SIG-M5 (cell line): Measurements from ENCODE around the gene NIPSNAP2.
"Not testable (repeated sequence)": the region's sequence is repeated elsewhere in the genome, so short reads cannot be mapped to it uniquely, and the experiment has no call there.

ENCODE experiments used
- DNase-seq: peaks from one replicate; lab custom pipeline; 2025; lab: John Stamatoyannopoulos, UW

NIPSNAP2 gene

DNA sequence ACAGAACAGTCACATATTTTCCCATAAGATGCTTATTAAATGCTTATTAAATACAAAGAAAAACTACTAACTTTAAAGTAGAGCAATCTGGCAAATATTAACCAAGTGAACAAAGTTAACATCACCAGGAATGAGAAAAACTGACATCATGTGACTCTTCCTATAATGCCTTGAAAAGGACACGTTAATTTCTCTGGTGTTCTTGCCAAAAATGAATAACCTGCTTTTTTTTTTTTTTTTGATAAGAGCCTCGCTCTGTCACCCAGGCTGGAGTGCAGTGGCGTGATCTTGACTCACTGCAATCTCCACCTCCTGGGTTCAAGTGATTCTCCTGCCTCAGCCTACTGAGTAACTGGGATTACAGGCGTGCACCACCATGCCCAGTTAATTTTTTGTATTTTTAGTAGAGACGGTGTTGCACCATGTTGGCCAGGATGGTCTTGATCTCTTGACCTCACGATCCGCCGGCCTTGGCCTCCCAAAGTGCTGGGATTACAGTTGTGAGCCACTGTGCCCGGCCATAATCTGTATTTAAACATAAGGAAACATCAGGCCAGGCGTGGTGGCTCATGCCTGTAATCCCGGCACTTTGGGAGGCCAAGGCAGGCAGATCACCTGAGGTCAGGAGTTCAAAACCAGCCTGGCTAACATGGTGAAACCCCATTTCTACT is 83.2 kb downstream of the NIPSNAP2 start:
- not testable (repeated sequence) for DNase-seq

DNA sequence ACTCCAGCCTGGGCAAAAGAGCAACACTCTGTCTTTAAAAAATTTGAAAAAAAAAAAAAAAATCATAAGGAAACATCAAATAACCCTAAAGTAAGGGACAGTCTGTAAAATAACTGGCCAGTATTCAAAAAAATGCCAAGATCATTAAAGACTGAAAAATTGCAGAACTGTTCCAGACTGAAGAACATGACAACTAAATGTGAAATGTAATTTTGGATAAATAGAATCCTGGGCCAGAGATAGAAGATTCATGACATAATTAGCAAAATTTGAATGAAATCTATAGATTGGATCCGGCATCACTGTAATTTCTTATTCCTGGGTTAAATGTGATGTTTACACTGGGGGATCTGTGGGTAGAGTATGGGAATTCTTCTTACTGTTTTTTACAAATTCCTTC is 83.9 kb downstream of the NIPSNAP2 start:
- no peak for DNase-seq

DNA sequence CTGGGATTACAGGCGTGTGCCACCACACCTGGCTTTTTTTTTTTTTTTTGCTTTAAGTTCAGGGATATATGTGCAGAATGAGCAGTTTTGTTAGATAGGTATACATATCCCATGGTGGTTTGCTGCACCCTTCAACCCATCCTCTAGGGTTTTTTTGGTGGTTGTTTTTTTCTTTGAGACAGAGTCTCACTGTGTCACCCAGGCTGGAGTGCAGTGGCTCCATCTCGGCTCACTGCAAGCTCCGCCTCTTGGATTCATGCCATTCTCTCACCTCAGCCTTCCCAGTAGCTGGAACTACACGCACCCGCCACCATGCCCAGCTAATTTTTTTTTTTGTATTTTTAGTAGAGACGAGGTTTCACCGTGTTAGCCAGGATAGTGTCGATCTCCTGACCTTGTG is 84.4 kb downstream of the NIPSNAP2 start:
- not testable (repeated sequence) for DNase-seq
